ENCODE results near the gene CALCB.

Gene CALCB

GRCh38 chr11:15119352-15119751 is 46.0 kb downstream of the CALCB start:
- DNase-seq, result no peak

GRCh38 chr11:15119826-15120225 is 46.4 kb downstream of the CALCB start:
- DNase-seq, result no peak

GRCh38 chr11:15123849-15124248 is 50.5 kb downstream of the CALCB start:
- no peak for DNase-seq

- no peak for DNase-seq
Observed at GRCh38 chr11:15124528-15124927, 51.1 kb downstream of the CALCB start.

GRCh38 chr11:15127341-15127740 is 53.9 kb downstream of the CALCB start:
- no peak for DNase-seq
